Endothelial cell (in vitro differentiated cells): Measurements from ENCODE around the gene EHD2. TPM values are rescaled to one million over a fixed set of nuclear protein-coding genes. Genes with fewer than 3 reads are reported as not detected.

Experiments
- DNase-seq: peaks from one replicate; pipeline ENCODE4 v3.0.0; 2021; ENCODE audit warnings: low spot score
- H3K27ac Mint-ChIP-seq: one replicate; pipeline ENCODE4 v1.8.0; 2021; ENCODE audit warnings: mixed read lengths, inconsistent platforms; ENCODE audit not compliant: unreplicated experiment
- H3K27me3 Mint-ChIP-seq: one replicate; pipeline ENCODE4 v1.8.0; 2021; ENCODE audit warnings: mild to moderate bottlenecking, moderate library complexity, mixed read lengths, inconsistent platforms; ENCODE audit not compliant: unreplicated experiment
- H3K36me3 Mint-ChIP-seq: one replicate; pipeline ENCODE4 v1.8.0; 2021; ENCODE audit warnings: mild to moderate bottlenecking, low read depth, mixed read lengths, inconsistent platforms; ENCODE audit not compliant: unreplicated experiment
- H3K4me1 Mint-ChIP-seq: one replicate; pipeline ENCODE4 v1.8.0; 2021; ENCODE audit warnings: mild to moderate bottlenecking, mixed read lengths, inconsistent platforms; ENCODE audit not compliant: unreplicated experiment
- H3K4me3 Mint-ChIP-seq: one replicate; pipeline ENCODE4 v1.8.0; 2021; ENCODE audit warnings: mild to moderate bottlenecking, mixed read lengths, inconsistent platforms; ENCODE audit not compliant: unreplicated experiment
- H3K9me3 Mint-ChIP-seq: one replicate; pipeline ENCODE4 v1.8.0; 2021; ENCODE audit warnings: mixed read lengths, inconsistent platforms; ENCODE audit not compliant: unreplicated experiment
- total RNA-seq: library from RNA; stranded (reverse); fragmentation: NEBNext Ultra II Directional; extraction: Animal tissue kit (Norgen Biotek cat#: 25700); gene quantifications from one replicate; pipeline ENCODE4 v1.2.1, GENCODE V29; 2021; ENCODE audit not compliant: unreplicated experiment
- TF ChIP-seq, protein P1 (sequence below): fragments of 200-600 bp; sonication (generic); IDR thresholded peaks from one replicate; pipeline ENCODE4 v1.5.0; 2021; ENCODE audit warnings: antibody characterized with exemption; ENCODE audit not compliant: unreplicated experiment

The EHD2 gene
- total RNA-seq, 1 donor from 2014 or later, result 81.5 TPM

DNA sequence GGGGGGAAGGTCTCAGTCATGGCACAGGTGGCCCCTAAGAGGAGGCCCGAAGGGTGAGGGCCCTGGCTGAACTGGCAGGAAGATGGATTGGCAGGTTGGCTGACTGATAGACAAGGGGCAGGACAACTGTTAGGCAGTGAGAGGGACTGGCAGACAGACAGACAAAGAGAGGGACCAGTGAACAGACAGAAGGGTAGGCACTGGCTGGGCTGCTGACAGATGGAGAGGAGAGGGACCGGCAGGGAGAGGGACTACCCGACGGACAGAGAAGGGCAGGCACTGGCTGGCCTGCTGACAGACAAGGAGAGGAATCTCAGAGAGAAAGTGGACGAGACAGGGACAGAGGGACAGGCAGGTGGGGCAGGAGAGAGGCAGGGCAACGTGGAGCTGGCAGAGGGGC, 31.8 kb upstream of the EHD2 start:
- TF ChIP-seq, protein P1, sequence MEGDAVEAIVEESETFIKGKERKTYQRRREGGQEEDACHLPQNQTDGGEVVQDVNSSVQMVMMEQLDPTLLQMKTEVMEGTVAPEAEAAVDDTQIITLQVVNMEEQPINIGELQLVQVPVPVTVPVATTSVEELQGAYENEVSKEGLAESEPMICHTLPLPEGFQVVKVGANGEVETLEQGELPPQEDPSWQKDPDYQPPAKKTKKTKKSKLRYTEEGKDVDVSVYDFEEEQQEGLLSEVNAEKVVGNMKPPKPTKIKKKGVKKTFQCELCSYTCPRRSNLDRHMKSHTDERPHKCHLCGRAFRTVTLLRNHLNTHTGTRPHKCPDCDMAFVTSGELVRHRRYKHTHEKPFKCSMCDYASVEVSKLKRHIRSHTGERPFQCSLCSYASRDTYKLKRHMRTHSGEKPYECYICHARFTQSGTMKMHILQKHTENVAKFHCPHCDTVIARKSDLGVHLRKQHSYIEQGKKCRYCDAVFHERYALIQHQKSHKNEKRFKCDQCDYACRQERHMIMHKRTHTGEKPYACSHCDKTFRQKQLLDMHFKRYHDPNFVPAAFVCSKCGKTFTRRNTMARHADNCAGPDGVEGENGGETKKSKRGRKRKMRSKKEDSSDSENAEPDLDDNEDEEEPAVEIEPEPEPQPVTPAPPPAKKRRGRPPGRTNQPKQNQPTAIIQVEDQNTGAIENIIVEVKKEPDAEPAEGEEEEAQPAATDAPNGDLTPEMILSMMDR, result no peak
- H3K27me3 Mint-ChIP-seq, result peaks cover 8% of the 10 kb centered on the region
- no peaks in the 10 kb centered on the region for H3K9me3 Mint-ChIP-seq
- DNase-seq, result no peak
- peak overlapping the region; percentile 62 for H3K4me3 Mint-ChIP-seq
- no peaks in the 10 kb centered on the region for H3K4me1 Mint-ChIP-seq
- H3K27ac Mint-ChIP-seq, result peak overlapping the region; percentile 77
- H3K36me3 Mint-ChIP-seq, result peaks cover 31% of the 10 kb centered on the region

DNA sequence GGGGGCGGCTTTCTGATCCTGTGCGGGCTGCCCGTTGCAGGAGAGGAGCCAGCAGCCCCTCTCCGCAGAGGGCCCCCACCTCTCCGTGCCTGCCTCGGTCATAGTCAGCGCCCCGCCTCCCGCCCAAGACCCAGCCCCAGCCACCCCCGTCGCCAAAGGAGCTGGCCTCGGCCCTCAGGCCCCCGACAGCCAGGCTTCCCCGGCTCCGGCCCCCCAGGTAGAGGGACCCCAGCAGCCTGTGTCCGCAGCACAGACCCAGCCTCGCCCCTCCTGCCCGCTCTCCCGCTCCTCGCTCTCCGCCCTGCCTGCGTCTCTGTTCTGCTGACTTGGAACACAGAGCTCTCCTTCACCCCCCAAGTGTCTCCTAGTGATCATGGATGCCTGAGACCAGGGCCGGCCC, 31.3 kb upstream of the EHD2 start:
- Mint-ChIP-seq H3K4me1 (no peaks in the 10 kb centered on the region), H3K27ac (no peak overlapping the region), H3K36me3 (peaks cover 31% of the 10 kb centered on the region), H3K4me3 (no peak overlapping the region), H3K27me3 (peaks cover 8% of the 10 kb centered on the region), H3K9me3 (no peaks in the 10 kb centered on the region)
- no peak for DNase-seq
- TF ChIP-seq, protein P1, result no peak

DNA sequence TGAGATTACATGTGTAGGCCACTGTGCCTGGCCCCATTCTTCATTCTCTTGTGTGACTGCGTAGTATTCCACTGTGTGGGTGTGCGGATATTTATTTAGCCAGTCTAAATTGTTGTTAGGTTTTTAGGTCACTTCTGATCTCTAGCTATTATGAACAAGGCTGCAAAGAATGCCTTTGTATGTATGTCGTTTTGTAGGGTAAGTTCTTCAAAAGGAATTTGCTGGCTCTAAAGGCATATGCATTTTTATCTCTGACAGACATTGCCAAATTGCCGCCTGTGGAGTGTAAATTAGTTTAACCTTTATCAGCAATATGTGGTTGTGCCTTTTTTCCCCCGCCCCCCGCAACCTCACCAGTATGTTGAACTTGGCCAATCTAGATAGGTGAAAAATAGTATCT, 30.3 kb upstream of the EHD2 start:
- Mint-ChIP-seq H3K27ac (no peak overlapping the region), H3K4me1 (no peaks in the 10 kb centered on the region), H3K27me3 (peaks cover 8% of the 10 kb centered on the region), H3K36me3 (peaks cover 27% of the 10 kb centered on the region), H3K4me3 (peak overlapping the region; percentile 42), H3K9me3 (no peaks in the 10 kb centered on the region)
- DNase-seq, result no peak
- TF ChIP-seq, protein P1, result no peak

DNA sequence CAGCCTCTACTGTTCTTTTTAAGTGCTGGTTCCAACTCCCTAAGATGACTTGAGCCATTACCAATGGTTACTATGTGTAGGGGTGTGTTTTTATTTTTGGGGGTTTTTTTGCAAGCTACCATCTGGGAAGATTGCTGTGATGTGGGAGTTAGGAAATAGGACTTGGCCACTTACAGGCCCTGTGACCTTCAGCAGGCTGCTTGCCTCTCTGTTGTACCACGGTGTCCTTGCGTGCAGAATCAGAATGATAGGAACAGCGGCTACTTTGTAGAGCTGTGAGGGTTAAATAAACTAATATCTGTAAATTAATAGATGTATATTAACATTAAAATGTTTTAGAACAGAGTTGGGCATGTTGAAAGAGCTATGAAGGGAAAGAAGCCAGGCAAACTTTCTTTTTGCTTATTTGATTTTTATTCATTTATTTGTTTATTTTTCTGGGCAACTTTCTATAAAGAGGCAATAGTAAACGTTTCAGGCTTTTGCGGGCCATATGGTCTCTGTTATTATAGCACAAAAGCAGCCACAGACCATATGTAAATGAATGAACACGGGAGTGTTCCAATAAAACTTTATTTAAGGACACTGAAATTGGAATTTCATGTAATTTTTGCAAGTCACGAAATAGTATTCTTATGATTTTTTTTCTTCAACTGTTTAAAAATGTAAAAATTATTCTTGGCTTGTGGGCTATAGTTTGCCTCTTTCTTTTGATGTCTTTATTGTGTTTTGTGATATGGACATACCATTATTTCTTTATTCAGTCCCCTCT, 26.4 kb upstream of the EHD2 start:
- no peaks in the 10 kb centered on the region for H3K4me1 Mint-ChIP-seq
- peaks cover 23% of the 10 kb centered on the region for H3K36me3 Mint-ChIP-seq
- DNase-seq, result no peak
- H3K4me3 Mint-ChIP-seq, result no peak overlapping the region
- H3K27me3 Mint-ChIP-seq, result peaks cover 8% of the 10 kb centered on the region
- H3K9me3 Mint-ChIP-seq, result no peaks in the 10 kb centered on the region
- TF ChIP-seq, protein P1, result no peak
- no peak overlapping the region for H3K27ac Mint-ChIP-seq

DNA sequence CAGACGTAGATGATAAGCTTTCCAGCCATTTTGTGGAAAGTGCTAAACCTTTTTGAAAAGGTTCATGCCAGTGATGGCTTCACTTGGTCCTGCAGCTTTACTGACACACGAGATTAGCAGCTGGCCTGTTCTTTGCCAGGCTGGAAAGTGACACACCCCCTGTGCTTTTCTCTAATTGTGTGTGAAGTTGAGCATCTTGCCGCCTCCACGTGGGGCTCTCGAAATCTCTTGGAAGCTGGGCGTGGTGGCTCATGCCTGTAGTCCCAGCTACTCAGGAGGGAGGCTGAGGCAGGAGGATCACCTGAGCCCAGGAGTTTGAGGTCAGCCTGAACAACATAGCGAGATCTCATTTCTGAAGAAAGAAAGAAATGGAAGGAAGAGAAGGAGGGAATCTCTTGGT, 25.3 kb upstream of the EHD2 start:
- H3K27me3 Mint-ChIP-seq, result peaks cover 14% of the 10 kb centered on the region
- no peak for DNase-seq
- no peaks in the 10 kb centered on the region for H3K9me3 Mint-ChIP-seq
- H3K27ac Mint-ChIP-seq, result no peak overlapping the region
- no peaks in the 10 kb centered on the region for H3K4me1 Mint-ChIP-seq
- no peak overlapping the region for H3K4me3 Mint-ChIP-seq
- TF ChIP-seq, protein P1, result no peak
- H3K36me3 Mint-ChIP-seq, result peaks cover 18% of the 10 kb centered on the region
